Lower lobe of right lung (tissue), 2 donors: ENCODE results near the gene SPSB4. TPM values are rescaled to one million over a fixed set of nuclear protein-coding genes. Genes with fewer than 3 reads are reported as not detected.

Experiments
- ATAC-seq, 2 donors: fragments of 200-7000 bp; cut with Tn5 transposase; one replicate each; pipeline ENCODE4 v1.9.1; 2020 to 2022; ENCODE audit warnings: mild to moderate bottlenecking in 2 of 2, moderate library complexity in 2 of 2
- DNase-seq: peaks from one replicate; pipeline ENCODE4 v3.0.0-alpha.2; 2020
- H3K27ac ChIP-seq: fragments of 200-600 bp; one replicate; pipeline ENCODE4 v1.8.0; 2022
- H3K27me3 ChIP-seq: fragments of 200-600 bp; one replicate; pipeline ENCODE4 v1.8.0; 2022; ENCODE audit warnings: low read depth
- H3K36me3 ChIP-seq: fragments of 200-600 bp; one replicate; pipeline ENCODE4 v1.8.0; 2022; ENCODE audit warnings: mild to moderate bottlenecking
- H3K4me1 ChIP-seq: fragments of 200-600 bp; one replicate; pipeline ENCODE4 v1.8.0; 2022
- H3K4me3 ChIP-seq: fragments of 200-600 bp; one replicate; pipeline ENCODE4 v1.8.0; 2022; ENCODE audit warnings: mild to moderate bottlenecking
- H3K9me3 ChIP-seq: fragments of 200-600 bp; one replicate; pipeline ENCODE4 v1.8.0; 2022
- CTCF ChIP-seq: fragments of 200-600 bp; IDR thresholded peaks from one replicate; pipeline ENCODE4 v1.8.0; 2022; ENCODE audit warnings: antibody characterized with exemption, mild to moderate bottlenecking
- intact Hi-C: fragments of 100-400 bp; cut with DNase I; formaldehyde crosslinking; loops from one replicate; pipeline ENCODE4 v1.11.0; 2022
- total RNA-seq: library from RNA; stranded (reverse); fragmentation: NEBNext Ultra II Directional; extraction: Animal tissue kit (Norgen Biotek cat#: 25700); gene quantifications from one replicate; pipeline ENCODE4 v1.2.1, GENCODE V29; 2021
- donor health status: DM: no; HTN: yes; CAD: no; lungs with severe emphysema.

The SPSB4 gene
- total RNA-seq, 1 donor from 2014 or later, result 0.80 TPM

DNA sequence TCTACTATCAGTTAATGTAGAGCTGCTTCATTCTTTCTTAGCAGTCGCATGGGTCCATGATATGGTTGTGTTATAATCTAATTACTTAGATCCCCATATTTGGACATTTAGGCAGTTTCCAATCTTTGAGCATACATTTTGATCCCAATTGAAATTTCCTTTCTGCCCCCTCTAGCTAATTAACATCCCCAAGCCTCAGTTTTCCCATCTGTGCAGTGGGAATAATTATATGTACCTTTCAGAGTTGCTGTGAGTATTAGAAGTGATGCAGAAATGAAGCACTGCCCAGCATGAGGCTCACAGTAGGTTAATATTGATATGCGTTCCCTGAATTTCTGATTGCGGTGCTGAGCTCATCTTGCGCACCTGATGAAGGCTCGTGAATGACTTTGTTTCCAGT is 21.8 kb downstream of the SPSB4 start:
- intact Hi-C loops, result no loop called here
- H3K27me3 ChIP-seq, result no peaks in the 10 kb centered on the region
- DNase-seq (no peak), ATAC-seq (no peak)
- H3K36me3 ChIP-seq, result no peaks in the 10 kb centered on the region
- no peak overlapping the region for H3K4me3 ChIP-seq
- no peak for TF ChIP-seq CTCF
- H3K4me1 ChIP-seq, result peaks cover 21% of the 10 kb centered on the region
- no peak overlapping the region for H3K27ac ChIP-seq
- H3K9me3 ChIP-seq, result no peaks in the 10 kb centered on the region

- DNase-seq (no peak), ATAC-seq (no peak)
- Histone ChIP-seq H3K27me3 (no peaks in the 10 kb centered on the region), H3K4me1 (peaks cover 27% of the 10 kb centered on the region), H3K27ac (no peak overlapping the region), H3K4me3 (no peak overlapping the region), H3K9me3 (no peaks in the 10 kb centered on the region), H3K36me3 (no peaks in the 10 kb centered on the region)
- no peak for TF ChIP-seq CTCF
- intact Hi-C loops, result no loop called here
Observed at GRCh38 chr3:141073580-141073979, 22.4 kb downstream of the SPSB4 start.

GRCh38 chr3:141074529-141074928 is 23.4 kb downstream of the SPSB4 start:
- intact Hi-C loops, result no loop called here
- no peak for ATAC-seq
- H3K4me3 ChIP-seq, result no peak overlapping the region
- H3K4me1 ChIP-seq, result peaks cover 27% of the 10 kb centered on the region
- no peaks in the 10 kb centered on the region for H3K27me3 ChIP-seq
- TF ChIP-seq CTCF, result no peak
- H3K9me3 ChIP-seq, result no peaks in the 10 kb centered on the region
- no peak for DNase-seq
- H3K27ac ChIP-seq, result no peak overlapping the region
- H3K36me3 ChIP-seq, result no peaks in the 10 kb centered on the region

DNA sequence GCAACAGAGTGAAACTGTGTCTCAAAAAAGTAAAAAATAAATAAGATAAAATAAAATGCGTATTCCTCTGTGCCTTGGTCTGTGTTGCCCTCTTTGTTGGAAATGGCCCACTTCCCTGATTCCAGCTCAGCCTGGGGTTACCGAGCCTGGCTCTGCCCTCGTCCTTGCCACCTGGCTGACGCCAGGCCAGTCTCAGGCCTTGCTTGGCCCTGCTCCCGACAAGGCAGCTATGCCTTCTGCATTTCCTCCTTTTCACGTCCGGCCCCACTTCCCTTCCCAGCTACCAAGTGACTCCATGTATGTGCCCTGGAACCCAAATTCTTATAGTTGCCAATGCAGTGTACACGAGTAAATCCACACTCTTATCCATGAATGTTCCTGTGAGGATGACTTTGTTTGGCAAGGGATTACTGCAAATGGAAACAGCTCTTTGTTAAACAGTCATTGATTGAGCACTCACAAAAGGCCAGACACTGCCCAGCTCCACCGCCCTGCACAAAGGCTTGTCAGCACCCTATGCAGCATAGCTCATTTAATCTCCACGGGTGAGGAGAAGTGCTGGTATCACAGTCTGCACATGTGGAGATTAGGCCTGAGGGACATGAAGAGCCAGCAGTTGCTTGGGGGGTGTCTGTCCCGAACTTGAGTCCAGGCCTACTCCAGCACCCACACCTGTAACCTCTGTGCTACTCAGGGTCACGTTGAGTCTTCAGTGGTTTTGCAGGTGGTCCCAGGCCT is 25.1 kb downstream of the SPSB4 start:
- peaks cover 27% of the 10 kb centered on the region for H3K4me1 ChIP-seq
- intact Hi-C loops, result no loop called here
- no peaks in the 10 kb centered on the region for H3K27me3 ChIP-seq
- ATAC-seq (no peak), DNase-seq (no peak)
- H3K4me3 ChIP-seq, result no peak overlapping the region
- H3K36me3 ChIP-seq, result no peaks in the 10 kb centered on the region
- H3K9me3 ChIP-seq, result no peaks in the 10 kb centered on the region
- TF ChIP-seq CTCF, result no peak
- peak overlapping the region; percentile 64 for H3K27ac ChIP-seq

DNA sequence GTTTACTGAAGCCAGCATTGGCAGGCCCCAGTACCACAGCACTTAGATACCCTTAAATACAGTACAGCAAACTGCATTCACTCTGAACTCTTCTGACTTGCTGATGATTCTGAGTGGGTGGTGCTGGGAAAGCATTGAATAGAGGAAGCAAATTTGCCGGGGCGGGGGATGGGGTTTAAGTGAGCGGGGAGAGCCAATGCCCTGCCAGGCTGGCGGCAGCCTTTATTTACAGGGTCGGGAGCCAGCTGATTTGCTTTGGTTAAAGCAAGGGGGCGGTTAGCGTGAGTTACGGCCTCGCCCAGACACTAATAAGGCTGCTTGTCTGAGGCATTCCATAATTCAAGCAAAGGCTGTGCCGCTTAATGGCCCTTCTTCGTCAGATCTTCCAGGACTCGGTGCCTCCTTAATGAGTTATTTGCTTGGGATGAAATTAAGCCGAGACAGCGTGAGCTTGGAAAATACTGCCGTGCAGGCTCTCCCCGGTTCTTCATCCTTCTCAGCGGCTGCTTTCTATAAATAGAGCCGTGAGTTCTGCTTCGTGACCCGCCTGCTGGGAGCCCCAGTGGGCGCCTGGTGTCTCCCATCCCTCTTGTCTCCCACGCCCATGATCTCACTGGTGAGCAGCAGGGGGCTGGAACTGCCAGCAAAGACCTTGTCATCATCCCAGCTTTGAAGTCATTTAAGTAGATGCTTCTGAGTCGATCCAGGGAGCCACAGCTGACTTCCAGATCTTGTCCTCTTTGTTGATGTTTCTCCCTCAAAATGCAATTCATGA is 25.8 kb downstream of the SPSB4 start:
- peak; percentile 71 for DNase-seq
- TF ChIP-seq CTCF, result no peak
- Histone ChIP-seq H3K9me3 (no peaks in the 10 kb centered on the region), H3K27ac (peak overlapping the region; percentile 64), H3K4me1 (peaks cover 27% of the 10 kb centered on the region), H3K4me3 (peak overlapping the region; percentile 45), H3K36me3 (no peaks in the 10 kb centered on the region), H3K27me3 (no peaks in the 10 kb centered on the region)
- intact Hi-C loops, result no loop called here
- peak; percentile 44 for ATAC-seq
